Stimulated activated CD4-positive, alpha-beta T cell treated with anti-CD3 and anti-CD28 coated beads, Interleukin-2, amount 100 ng/mL, for 24 hours (primary cell): Measurements from ENCODE around the gene TAS2R1.

Experiments used
- DNase-seq, 2 donors: peaks; one replicate each; pipeline ENCODE4 v3.0.0-alpha.2; 2020

TAS2R1 gene, protein sequence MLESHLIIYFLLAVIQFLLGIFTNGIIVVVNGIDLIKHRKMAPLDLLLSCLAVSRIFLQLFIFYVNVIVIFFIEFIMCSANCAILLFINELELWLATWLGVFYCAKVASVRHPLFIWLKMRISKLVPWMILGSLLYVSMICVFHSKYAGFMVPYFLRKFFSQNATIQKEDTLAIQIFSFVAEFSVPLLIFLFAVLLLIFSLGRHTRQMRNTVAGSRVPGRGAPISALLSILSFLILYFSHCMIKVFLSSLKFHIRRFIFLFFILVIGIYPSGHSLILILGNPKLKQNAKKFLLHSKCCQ

GRCh38 chr5:9630251-9630650, at the start of gene TAS2R1:
TSS of gene TAS2R1 (minus strand) at chr5:9630351. CDS start at chr5:9630032, 319 bp downstream.
- no peak for DNase-seq

DNA sequence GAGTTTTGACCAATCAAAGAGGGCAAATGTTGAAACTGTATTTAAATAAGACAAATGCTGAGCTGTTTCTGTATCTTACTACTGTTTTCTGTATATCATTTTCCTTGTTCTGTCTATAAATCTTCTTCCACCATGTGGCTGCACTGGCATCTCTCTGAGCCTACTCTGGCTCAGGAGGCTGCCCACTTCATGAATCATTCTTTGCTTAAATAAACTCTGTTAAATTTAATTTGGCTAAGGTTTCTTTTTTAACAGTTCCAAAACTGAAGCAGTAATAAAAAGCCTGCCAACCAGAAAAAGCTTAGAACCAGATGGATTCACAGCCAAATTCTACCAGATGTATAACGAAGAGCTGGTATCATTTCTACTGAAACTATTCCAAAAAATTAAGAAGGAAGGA, 40.2 kb upstream of the TAS2R1 start:
- no peak for DNase-seq

DNA sequence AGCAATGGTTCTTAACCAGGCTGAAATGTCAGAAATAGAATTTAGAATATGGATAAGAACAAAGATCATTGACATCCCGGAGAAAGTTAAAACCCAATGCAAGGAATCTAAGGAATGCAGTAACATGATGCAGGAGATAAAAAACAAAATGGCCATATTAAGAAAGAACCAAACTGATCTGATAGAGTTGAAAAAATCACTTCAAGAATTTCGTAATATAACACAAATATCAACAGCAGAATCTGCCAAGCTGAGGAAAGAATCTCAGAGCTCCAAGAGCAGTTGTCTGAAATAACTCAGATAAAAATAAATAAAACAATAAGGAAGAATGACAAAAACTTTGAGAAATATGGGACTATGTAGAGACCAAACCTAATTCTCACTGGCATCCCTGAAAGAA, 37.8 kb upstream of the TAS2R1 start:
- DNase-seq, result no peak

- no peak for DNase-seq
Measured at GRCh38 chr5:9663891-9664290, 33.7 kb upstream of the TAS2R1 start.

GRCh38 chr5:9661316-9662015, 31.3 kb upstream of the TAS2R1 start:
- DNase-seq, result no peak

- DNase-seq, result no peak
Measured at GRCh38 chr5:9658706-9659105, 28.6 kb upstream of the TAS2R1 start.

GRCh38 chr5:9657819-9658218, 27.7 kb upstream of the TAS2R1 start:
- DNase-seq, result no peak

DNA sequence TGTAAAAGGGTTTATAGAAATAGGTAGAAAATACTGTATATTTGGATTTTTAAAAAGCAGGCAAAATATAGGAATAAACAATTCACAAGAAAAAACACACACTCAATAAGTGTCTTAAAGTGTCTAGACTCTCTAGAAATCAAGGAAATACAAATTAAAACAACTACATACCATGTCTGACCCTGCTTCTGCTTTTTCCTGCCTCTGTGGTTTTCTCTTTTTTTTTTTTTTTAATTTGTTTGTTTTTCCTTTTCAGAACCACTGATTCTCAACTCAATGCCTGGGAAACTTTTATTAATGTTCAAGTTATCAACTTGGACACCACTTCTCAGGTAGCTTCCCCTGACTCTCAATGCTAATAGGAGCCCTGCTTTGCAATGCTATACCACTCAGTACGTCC, 25.5 kb upstream of the TAS2R1 start:
- DNase-seq, result no peak

- no peak for DNase-seq
Measured at GRCh38 chr5:9654886-9655285, 24.7 kb upstream of the TAS2R1 start.

DNA sequence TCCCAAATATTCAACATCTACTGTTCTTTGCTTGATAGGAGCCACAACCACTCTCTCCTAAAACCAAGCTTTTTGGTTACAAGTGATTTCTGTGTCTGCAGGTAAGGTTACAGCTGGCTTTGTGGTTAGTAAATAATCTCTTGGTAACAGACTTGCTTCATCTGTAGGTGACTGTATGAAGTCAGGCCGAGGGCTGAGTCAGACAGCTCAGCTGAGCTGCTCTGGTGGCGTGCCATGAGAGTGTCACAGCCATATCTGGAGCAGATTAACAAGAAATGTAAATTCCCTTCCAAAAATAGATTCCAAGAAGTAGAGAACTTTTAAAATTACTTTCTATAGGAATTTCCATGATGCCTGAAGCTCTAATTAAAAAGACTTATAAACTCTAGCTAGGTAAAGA, 23.7 kb upstream of the TAS2R1 start:
- no peak for DNase-seq

DNA sequence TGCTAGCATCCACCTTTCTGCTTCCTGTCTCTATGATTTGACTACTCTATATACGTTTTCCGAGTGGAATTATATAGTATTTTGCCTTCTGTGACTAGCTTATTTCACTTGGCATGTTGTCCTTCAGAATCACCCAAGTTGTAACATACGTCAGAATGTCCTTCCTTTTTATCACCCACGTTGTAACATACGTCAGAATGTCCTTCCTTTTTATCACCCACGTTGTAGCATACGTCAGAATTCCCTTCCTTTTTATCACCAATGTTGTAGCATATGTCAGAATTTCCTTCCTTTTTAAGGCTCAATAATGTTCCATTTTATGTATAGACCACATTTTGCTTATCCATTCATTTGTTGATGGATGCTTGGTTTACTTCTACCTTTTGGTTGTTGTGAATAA, 22.9 kb upstream of the TAS2R1 start:
- no peak for DNase-seq

GRCh38 chr5:9652295-9652694, 22.1 kb upstream of the TAS2R1 start:
- no peak for DNase-seq

DNA sequence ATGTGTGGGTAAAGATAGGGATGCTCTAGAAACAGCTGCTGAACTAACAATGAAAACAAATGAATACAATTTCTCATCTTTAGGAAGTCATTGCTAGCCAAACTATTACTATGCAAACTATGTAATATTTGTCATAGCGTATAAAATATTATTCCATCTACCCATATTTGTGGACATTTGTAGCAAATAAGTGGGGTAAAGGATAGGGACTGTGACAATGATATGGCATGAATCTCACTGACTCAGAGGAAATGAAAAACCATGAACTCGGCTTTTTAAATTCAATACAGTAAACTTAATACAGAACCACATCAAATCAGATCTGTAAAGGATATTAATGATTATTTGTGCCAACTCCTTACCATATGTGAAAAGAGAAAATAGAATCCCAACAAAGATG, 16.7 kb upstream of the TAS2R1 start:
- DNase-seq, result no peak

DNA sequence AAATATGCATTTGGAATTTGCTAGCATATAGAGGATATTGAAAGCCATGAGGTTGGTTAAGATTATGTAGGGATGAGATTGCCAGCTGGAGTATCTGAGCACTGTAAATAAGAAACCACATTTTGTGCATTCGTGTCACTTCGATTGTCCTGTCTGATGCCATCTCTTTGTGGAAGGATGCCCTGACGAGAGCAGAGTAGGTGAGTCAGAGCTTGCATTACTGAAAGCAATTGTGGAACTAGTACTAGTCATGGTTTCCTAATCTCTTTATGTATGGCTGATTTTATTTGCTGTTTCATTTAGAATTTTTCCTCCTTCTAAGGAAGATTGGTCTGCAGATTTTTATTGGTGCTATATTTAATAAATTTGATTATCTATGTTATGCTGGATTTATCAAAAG, 14.5 kb upstream of the TAS2R1 start:
- no peak for DNase-seq

DNA sequence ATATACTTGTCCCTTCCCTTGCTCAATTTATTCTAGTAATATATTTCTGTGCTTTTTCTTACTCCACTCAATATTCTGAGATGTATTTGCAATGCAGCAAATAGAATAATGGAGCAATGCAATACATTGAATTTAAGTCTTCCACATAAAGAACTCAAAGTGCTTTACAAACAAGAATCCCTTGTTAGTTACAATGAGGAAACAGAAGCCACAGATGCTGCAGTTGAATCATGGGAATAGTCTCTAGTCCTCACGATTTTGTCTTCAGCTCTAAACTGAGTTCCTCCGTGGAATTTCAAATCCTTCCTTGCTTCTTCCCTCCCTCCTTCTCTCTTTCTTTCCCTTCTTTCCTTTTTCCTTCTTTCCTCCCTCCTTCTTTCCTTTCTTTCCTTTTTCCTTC, 12.5 kb upstream of the TAS2R1 start:
- DNase-seq, result no peak

- no peak for DNase-seq
Measured at GRCh38 chr5:9641806-9642355, 11.7 kb upstream of the TAS2R1 start.

- no peak for DNase-seq
Measured at GRCh38 chr5:9632495-9632894, 2.3 kb upstream of the TAS2R1 start.

DNA sequence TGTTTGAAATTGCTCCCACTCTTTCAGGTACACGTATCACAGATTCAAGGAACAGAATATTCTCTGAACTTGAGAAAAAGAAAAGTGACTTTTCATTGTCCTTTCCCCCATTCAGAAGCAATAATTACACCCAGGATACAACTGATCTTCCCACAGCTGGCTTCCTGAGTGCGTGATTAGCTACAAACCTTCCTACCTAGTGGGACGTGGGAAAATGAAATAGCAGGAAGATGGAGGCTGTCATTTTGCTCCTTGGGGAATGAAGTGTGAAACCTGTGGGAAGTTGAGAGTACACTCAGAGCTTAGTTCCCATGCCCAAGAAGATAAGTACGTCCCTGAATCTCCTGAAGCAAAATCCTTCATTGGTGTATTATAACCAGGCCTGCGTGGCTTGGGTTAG, 2.6 kb downstream of the TAS2R1 start:
- DNase-seq, result no peak

DNA sequence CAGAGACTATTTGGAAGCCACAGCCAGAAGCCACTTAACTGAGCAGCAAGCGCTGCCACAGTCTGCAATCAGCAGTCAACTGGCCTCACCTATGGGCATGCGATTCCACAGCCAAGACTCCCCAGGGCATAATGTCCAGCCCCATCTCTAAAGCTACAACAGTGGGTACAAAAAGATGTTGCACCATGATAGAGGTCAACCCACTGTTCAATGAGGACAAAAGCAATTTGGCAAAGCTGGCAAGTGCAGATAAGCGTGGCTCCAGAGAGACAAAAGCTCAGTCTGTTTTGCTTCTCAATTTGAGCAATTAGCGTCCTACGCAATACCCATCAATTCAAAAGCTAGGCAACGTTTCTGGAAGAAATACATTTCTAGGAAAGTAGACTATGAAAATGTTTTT, 3.2 kb downstream of the TAS2R1 start:
- no peak for DNase-seq

DNA sequence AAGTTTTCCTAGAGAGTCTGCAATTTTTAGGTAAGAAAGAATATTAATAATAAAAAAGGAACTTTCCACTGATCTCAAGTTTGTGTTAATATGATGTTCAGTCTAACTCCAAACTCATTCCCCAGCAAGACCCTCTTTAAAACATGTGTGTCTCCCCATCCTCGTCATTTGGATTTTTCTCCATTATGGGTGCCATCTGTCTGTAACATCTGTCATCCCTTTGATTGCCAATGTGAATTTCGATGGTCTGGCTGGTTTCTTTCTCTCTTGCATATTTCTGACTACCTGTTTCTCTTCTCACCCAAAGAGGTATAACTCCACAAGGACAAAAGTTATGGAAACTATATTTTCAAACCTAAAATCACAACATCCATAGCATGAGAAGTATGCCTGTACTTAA, 4.4 kb downstream of the TAS2R1 start:
- DNase-seq, result no peak

DNA sequence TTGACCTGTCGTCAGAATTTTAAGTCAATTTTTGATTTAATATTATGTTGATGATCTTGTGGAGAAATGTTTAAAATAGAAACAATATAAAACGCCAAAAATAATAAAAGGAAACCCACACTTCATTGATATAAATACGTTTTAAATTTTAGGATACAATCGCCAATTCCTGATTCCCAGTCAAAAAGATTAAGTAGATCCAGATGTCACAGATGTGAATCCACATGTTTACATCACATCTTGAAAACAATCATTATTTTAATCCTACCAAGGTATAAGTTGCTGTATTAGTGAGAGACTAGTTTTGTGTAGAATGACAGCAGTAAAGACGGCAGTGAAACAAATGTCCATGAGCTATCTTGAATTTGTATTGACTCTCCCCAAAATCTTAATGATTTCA, 4.9 kb downstream of the TAS2R1 start:
- DNase-seq, result no peak

DNA sequence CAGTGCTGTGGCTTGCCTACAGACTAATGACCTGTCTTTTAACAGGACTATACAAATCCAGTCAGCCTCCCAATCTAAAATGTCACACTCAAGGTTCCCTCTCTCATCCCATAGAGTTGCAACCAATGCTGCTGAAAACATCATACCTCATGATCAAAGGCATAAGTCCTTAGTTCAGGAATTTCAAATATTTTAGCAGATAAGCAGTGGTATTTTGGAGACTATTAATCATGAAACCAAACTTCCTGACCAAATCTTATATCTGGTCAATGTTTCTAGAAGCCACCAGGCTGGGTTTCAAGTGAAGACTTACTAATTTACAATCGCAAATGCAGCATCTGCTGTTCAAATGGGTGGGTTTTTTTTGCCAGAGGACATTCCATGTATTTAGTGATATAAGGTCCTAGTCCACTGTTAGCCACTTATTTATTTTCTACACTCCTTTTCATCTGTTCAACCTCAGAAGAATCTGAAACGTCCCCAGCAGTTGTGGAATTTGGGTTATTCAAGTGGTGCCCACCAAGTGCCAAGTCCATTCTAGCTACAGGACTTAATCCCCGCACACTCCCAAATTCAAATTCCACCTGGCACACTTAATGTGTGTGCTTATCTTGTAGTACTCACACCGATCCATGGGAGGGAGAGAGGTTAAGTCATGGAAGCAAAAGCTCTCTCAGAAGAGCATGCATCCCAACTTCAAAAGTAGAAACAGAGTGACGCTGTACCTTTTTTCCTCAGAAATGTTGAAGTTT, 5.8 kb downstream of the TAS2R1 start:
- no peak for DNase-seq

GRCh38 chr5:9623661-9624060, 6.5 kb downstream of the TAS2R1 start:
- no peak for DNase-seq

DNA sequence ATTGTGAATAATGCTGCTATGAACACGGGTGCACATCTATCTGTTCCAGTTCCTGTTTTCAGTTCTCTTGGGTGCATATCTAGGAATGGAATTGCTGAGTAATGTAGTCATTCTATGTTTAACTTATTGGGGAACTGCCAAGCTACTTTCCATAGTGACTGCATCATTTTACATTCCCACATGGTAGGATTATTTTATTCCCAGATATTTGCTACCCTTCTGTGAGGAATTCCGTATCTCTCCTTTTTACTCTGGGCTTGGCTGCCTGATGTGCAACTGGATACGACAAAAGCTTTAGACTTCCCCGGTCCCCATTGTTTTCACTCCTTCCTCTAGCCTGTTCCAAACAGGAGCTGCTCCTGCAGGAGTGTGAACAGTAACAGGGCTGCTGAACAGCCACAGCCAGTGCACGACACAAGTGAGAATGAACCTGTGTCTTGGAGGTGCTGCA, 7.2 kb downstream of the TAS2R1 start:
- DNase-seq, result no peak
